ENCODE results near the gene METRN.

METRN gene

GRCh38 chr16:747978-748746 lies 33.2 kb downstream of the METRN start:
- Histone ChIP-seq H3K9ac (ENCODE audit: low read length) (no peak overlapping the region), H3K27me3 (replicated peaks; ENCODE audit: insufficient read depth, low read length) (peaks cover 80% of the 10 kb centered on the region), H2AFZ (ENCODE audit: low read length) (no peak overlapping the region), H3K36me3 (replicated peaks; ENCODE audit: insufficient read depth, low read length) (no peaks in the 10 kb centered on the region), H4K20me1 (ENCODE audit: insufficient read depth, low read length) (no peaks in the 10 kb centered on the region), H3K4me1 (ENCODE audit: low read length) (no peaks in the 10 kb centered on the region), H3K9me2 (replicated peaks; ENCODE audit: insufficient read depth, low read length) (no peaks in the 10 kb centered on the region), H3K4me2 (ENCODE audit: low read depth, low read length) (no peak overlapping the region), H3K9me3 (replicated peaks; ENCODE audit: insufficient read depth, low read length) (no peaks in the 10 kb centered on the region), H3K4me3 (ENCODE audit: low read length) (no peak overlapping the region), H3K79me2 (ENCODE audit: low read length) (no peaks in the 10 kb centered on the region), H3F3A (ENCODE audit: insufficient read depth, low read length) (no peaks in the 10 kb centered on the region), H3K27ac (ENCODE audit: low read length) (no peak overlapping the region)
- no peak for TF ChIP-seq EZH2 (optimal IDR thresholded peaks at IDR 0.05; ENCODE audit: low read depth, low read length)
- no peak for TF ChIP-seq EZH2phosphoT487 (IDR thresholded peaks at IDR 0.05; ENCODE audit: low read length)
- no peak for TF ChIP-seq CTCF (IDR thresholded peaks at IDR 0.05; ENCODE audit: low read length)
- DNase-seq = no peak

- DNase-seq = no peak
- no peak overlapping the region for H2AFZ ChIP-seq (ENCODE audit: low read length)
These were observed 34.1 kb downstream of the METRN start for GRCh38 chr16:749010-749409.

GRCh38 chr16:750485-750884 lies 35.6 kb downstream of the METRN start:
- Histone ChIP-seq H3K9me3 (replicated peaks; ENCODE audit: insufficient read depth, low read length) (no peaks in the 10 kb centered on the region), H4K20me1 (ENCODE audit: insufficient read depth, low read length) (no peaks in the 10 kb centered on the region), H3K4me3 (ENCODE audit: low read length) (no peak overlapping the region), H3K4me2 (ENCODE audit: low read depth, low read length) (no peak overlapping the region), H3F3A (ENCODE audit: insufficient read depth, low read length) (no peaks in the 10 kb centered on the region), H3K79me2 (ENCODE audit: low read length) (no peaks in the 10 kb centered on the region), H3K4me1 (ENCODE audit: low read length) (no peaks in the 10 kb centered on the region), H3K27ac (ENCODE audit: low read length) (no peak overlapping the region), H3K36me3 (replicated peaks; ENCODE audit: insufficient read depth, low read length) (no peaks in the 10 kb centered on the region), H3K9ac (ENCODE audit: low read length) (no peak overlapping the region), H3K9me2 (replicated peaks; ENCODE audit: insufficient read depth, low read length) (no peaks in the 10 kb centered on the region), H2AFZ (ENCODE audit: low read length) (no peak overlapping the region), H3K27me3 (replicated peaks; ENCODE audit: insufficient read depth, low read length) (peaks cover 91% of the 10 kb centered on the region)
- TF ChIP-seq EZH2 (optimal IDR thresholded peaks at IDR 0.05; ENCODE audit: low read depth, low read length) (no peak), EZH2phosphoT487 (IDR thresholded peaks at IDR 0.05; ENCODE audit: low read length) (no peak), CTCF (IDR thresholded peaks at IDR 0.05; ENCODE audit: low read length) (no peak)
- DNase-seq = no peak

More at GRCh38 chr16:749010-749409, 34.1 kb downstream of the METRN start:
- Histone ChIP-seq H3K4me2 (ENCODE audit: low read depth, low read length) (no peak overlapping the region), H3K9me2 (replicated peaks; ENCODE audit: insufficient read depth, low read length) (no peaks in the 10 kb centered on the region), H3K4me3 (ENCODE audit: low read length) (no peak overlapping the region), H3F3A (ENCODE audit: insufficient read depth, low read length) (no peaks in the 10 kb centered on the region), H3K79me2 (ENCODE audit: low read length) (no peaks in the 10 kb centered on the region), H4K20me1 (ENCODE audit: insufficient read depth, low read length) (no peaks in the 10 kb centered on the region), H3K4me1 (ENCODE audit: low read length) (no peaks in the 10 kb centered on the region), H3K27ac (ENCODE audit: low read length) (no peak overlapping the region), H3K9ac (ENCODE audit: low read length) (no peak overlapping the region), H3K36me3 (replicated peaks; ENCODE audit: insufficient read depth, low read length) (no peaks in the 10 kb centered on the region), H3K27me3 (replicated peaks; ENCODE audit: insufficient read depth, low read length) (peaks cover 81% of the 10 kb centered on the region), H3K9me3 (replicated peaks; ENCODE audit: insufficient read depth, low read length) (no peaks in the 10 kb centered on the region)
- TF ChIP-seq EZH2 (optimal IDR thresholded peaks at IDR 0.05; ENCODE audit: low read depth, low read length) (no peak), CTCF (IDR thresholded peaks at IDR 0.05; ENCODE audit: low read length) (no peak), EZH2phosphoT487 (IDR thresholded peaks at IDR 0.05; ENCODE audit: low read length) (no peak)

Data from MM.1S (cell line).